ENCODE data around the gene PAX3.

The PAX3 gene

GRCh38 chr2:222287862-222288479, 10.8 kb downstream of the PAX3 start:
- Histone ChIP-seq H2AFZ (ENCODE audit: low read depth, low read length) (no peak overlapping the region), H3K36me3 (replicated peaks; ENCODE audit: low read depth, low read length) (no peaks in the 10 kb centered on the region), H3K79me2 (ENCODE audit: low read length) (no peaks in the 10 kb centered on the region), H4K20me1 (ENCODE audit: insufficient read depth, low read length) (no peaks in the 10 kb centered on the region), H3K4me3 (ENCODE audit: low read length) (no peak overlapping the region), H3K27ac (ENCODE audit: low read length) (no peak overlapping the region), H3K4me1 (ENCODE audit: low read length) (peaks cover 6% of the 10 kb centered on the region), H3K27me3 (ENCODE audit: low read depth, low read length) (peaks cover 28% of the 10 kb centered on the region), H3K9me3 (ENCODE audit: insufficient read depth, low read length) (no peaks in the 10 kb centered on the region), H3K4me2 (ENCODE audit: low read length) (no peak overlapping the region), H3K9ac (ENCODE audit: low read length) (no peak overlapping the region)
- no peak for TF ChIP-seq EZH2phosphoT487 (IDR thresholded peaks at IDR 0.05; ENCODE audit: low read depth)
- TF ChIP-seq CTCF (IDR thresholded peaks at IDR 0.05; ENCODE audit: low read depth, low read length), result no peak

GRCh38 chr2:222284466-222284865, 14.3 kb downstream of the PAX3 start:
- TF ChIP-seq EZH2phosphoT487 (IDR thresholded peaks at IDR 0.05; ENCODE audit: low read depth) (no peak), CTCF (IDR thresholded peaks at IDR 0.05; ENCODE audit: low read depth, low read length) (no peak)
- Histone ChIP-seq H3K4me3 (ENCODE audit: low read length) (no peak overlapping the region), H3K27me3 (ENCODE audit: low read depth, low read length) (peaks cover 28% of the 10 kb centered on the region), H3K4me1 (ENCODE audit: low read length) (peaks cover 6% of the 10 kb centered on the region), H3K27ac (ENCODE audit: low read length) (no peak overlapping the region), H3K79me2 (ENCODE audit: low read length) (no peaks in the 10 kb centered on the region), H3K36me3 (replicated peaks; ENCODE audit: low read depth, low read length) (no peaks in the 10 kb centered on the region), H3K9ac (ENCODE audit: low read length) (no peak overlapping the region), H3K4me2 (ENCODE audit: low read length) (no peak overlapping the region), H3K9me3 (ENCODE audit: insufficient read depth, low read length) (no peaks in the 10 kb centered on the region), H2AFZ (ENCODE audit: low read depth, low read length) (no peak overlapping the region), H4K20me1 (ENCODE audit: insufficient read depth, low read length) (no peaks in the 10 kb centered on the region)

GRCh38 chr2:222283634-222284033, 15.2 kb downstream of the PAX3 start:
- H3K79me2 ChIP-seq (ENCODE audit: low read length), result no peaks in the 10 kb centered on the region
- H3K9ac ChIP-seq (ENCODE audit: low read length), result no peak overlapping the region
- H3K4me2 ChIP-seq (ENCODE audit: low read length), result no peak overlapping the region
- H4K20me1 ChIP-seq (ENCODE audit: insufficient read depth, low read length), result no peaks in the 10 kb centered on the region
- TF ChIP-seq EZH2phosphoT487 (IDR thresholded peaks at IDR 0.05; ENCODE audit: low read depth) (no peak), CTCF (IDR thresholded peaks at IDR 0.05; ENCODE audit: low read depth, low read length) (no peak)
- H3K36me3 ChIP-seq (replicated peaks; ENCODE audit: low read depth, low read length), result no peaks in the 10 kb centered on the region
- no peak overlapping the region for H3K27ac ChIP-seq (ENCODE audit: low read length)
- H3K27me3 ChIP-seq (ENCODE audit: low read depth, low read length), result peaks cover 28% of the 10 kb centered on the region
- H3K4me1 ChIP-seq (ENCODE audit: low read length), result peaks cover 6% of the 10 kb centered on the region
- no peaks in the 10 kb centered on the region for H3K9me3 ChIP-seq (ENCODE audit: insufficient read depth, low read length)
- no peak overlapping the region for H2AFZ ChIP-seq (ENCODE audit: low read depth, low read length)
- H3K4me3 ChIP-seq (ENCODE audit: low read length), result no peak overlapping the region

GRCh38 chr2:222281506-222281905, 17.3 kb downstream of the PAX3 start:
- Histone ChIP-seq H3K4me2 (ENCODE audit: low read length) (no peak overlapping the region), H2AFZ (ENCODE audit: low read depth, low read length) (no peak overlapping the region), H3K27me3 (ENCODE audit: low read depth, low read length) (peaks cover 12% of the 10 kb centered on the region), H3K4me3 (ENCODE audit: low read length) (no peak overlapping the region), H3K4me1 (ENCODE audit: low read length) (peaks cover 6% of the 10 kb centered on the region), H3K79me2 (ENCODE audit: low read length) (no peaks in the 10 kb centered on the region), H3K27ac (ENCODE audit: low read length) (no peak overlapping the region), H3K9ac (ENCODE audit: low read length) (no peak overlapping the region), H4K20me1 (ENCODE audit: insufficient read depth, low read length) (no peaks in the 10 kb centered on the region), H3K9me3 (ENCODE audit: insufficient read depth, low read length) (no peaks in the 10 kb centered on the region), H3K36me3 (replicated peaks; ENCODE audit: low read depth, low read length) (no peaks in the 10 kb centered on the region)
- no peak for TF ChIP-seq CTCF (IDR thresholded peaks at IDR 0.05; ENCODE audit: low read depth, low read length)
- TF ChIP-seq EZH2phosphoT487 (IDR thresholded peaks at IDR 0.05; ENCODE audit: low read depth), result no peak

Data from OCI-LY3 (cell line).